GM12878 (cell line): ENCODE results near the gene RPLP2. TPM values are rescaled to one million over a fixed set of nuclear protein-coding genes. Genes with fewer than 3 reads are reported as not detected.
A peak's percentile ranks its signal among the peaks of the same experiment; 100 is the strongest.

ENCODE experiments used
- ATAC-seq: fragments of 200-7000 bp; cut with Tn5 transposase; 3 replicates; pipeline ENCODE4 v1.9.1; 2020; ENCODE audit warnings: mild to moderate bottlenecking, moderate library complexity
- BruUV-seq: library from RNA; stranded (reverse); fragments of 400-500 nt; replicated peaks from 2 replicates; lab custom pipeline; 2021; lab: Mats Ljungman, UMichigan
- CTCF ChIA-PET: fragments of 300-600 bp; sonication (Branson Sonifier 250); formaldehyde crosslinking; extraction: SDS; loops from one replicate; lab custom pipeline; 2021; ENCODE audit warnings: inconsistent platforms; lab: Yijun Ruan, JAX
- POLR2A ChIA-PET: fragments of 350-600 bp; formaldehyde crosslinking; extraction: SDS; loops from one replicate; lab custom pipeline; 2021; ENCODE audit warnings: inconsistent platforms; lab: Charles Lee
- RAD21 ChIA-PET: fragments of 300-600 bp; sonication (Branson Sonifier 250); formaldehyde crosslinking; loops from one replicate; lab custom pipeline; 2023; ENCODE audit warnings: antibody characterized with exemption; ENCODE audit not compliant: unreplicated experiment; lab: Charles Lee
- SMC1A ChIA-PET: fragments of 300-600 bp; sonication (Branson Sonifier 250); formaldehyde crosslinking; loops from one replicate; lab custom pipeline; 2023; ENCODE audit not compliant: unreplicated experiment, uncharacterized antibody; lab: Charles Lee
- DNase-seq: peaks from one replicate; pipeline ENCODE4 v3.0.0-alpha.2; 2011; ENCODE audit warnings: low read depth, low spot score
- FAIRE-seq: peaks from 3 replicates; lab custom pipeline; 2011; peaks lifted over from hg19 to GRCh38; lab: Jason Lieb, UNC
- H2AFZ ChIP-seq: 2 replicates; pipeline ENCODE4 v1.6.0; 2011; ENCODE audit warnings: low read depth, low read length, control low read depth; ENCODE audit not compliant: control insufficient read depth
- H3K27ac ChIP-seq: 2 replicates; pipeline ENCODE4 v1.5.1; 2011; ENCODE audit warnings: control low read depth; ENCODE audit not compliant: control insufficient read depth, insufficient read depth
- H3K27me3 ChIP-seq, 2 experiments: replicated peaks in 1 of 2; 2 replicates each; pipeline versions ENCODE4 v1.6.0 to v1.6.1; 2011; ENCODE audit warnings: low read length in 1 of 2; ENCODE audit not compliant: control insufficient read depth in 2 of 2, insufficient read depth in 2 of 2
- H3K36me3 ChIP-seq, 2 experiments: 2 replicates each; pipeline ENCODE4 v1.5.1; 2011; ENCODE audit warnings: low read length in 1 of 2; ENCODE audit not compliant: control insufficient read depth in 2 of 2, insufficient read depth in 2 of 2
- H3K4me1 ChIP-seq: 2 replicates; pipeline ENCODE4 v1.6.1; 2011; ENCODE audit warnings: mild to moderate bottlenecking, low read length, moderate library complexity, mixed read lengths; ENCODE audit not compliant: control insufficient read depth, insufficient read depth
- H3K4me2 ChIP-seq: 2 replicates; pipeline ENCODE4 v1.6.0; 2011; ENCODE audit warnings: control low read depth; ENCODE audit not compliant: control insufficient read depth, insufficient read depth
- H3K4me3 ChIP-seq: fragments of 200-600 bp; sonication (generic); 2 replicates; pipeline ENCODE4 v1.5.1; 2016
- H3K79me2 ChIP-seq: 2 replicates; pipeline ENCODE4 v1.6.0; 2011; ENCODE audit warnings: low read length; ENCODE audit not compliant: control insufficient read depth, insufficient read depth
- H3K9ac ChIP-seq: 2 replicates; pipeline ENCODE4 v1.8.0; 2011; ENCODE audit warnings: low read length, control low read depth, mixed read lengths; ENCODE audit not compliant: control insufficient read depth, insufficient read depth
- H3K9me3 ChIP-seq: replicated peaks from 3 replicates; pipeline ENCODE4 v1.5.1; 2011; ENCODE audit warnings: mild to moderate bottlenecking, low read length; ENCODE audit not compliant: control insufficient read depth, insufficient read depth
- H4K20me1 ChIP-seq: 2 replicates; pipeline ENCODE4 v1.6.0; 2011; ENCODE audit not compliant: control insufficient read depth, insufficient read depth
- CREB1 ChIP-seq: IDR thresholded peaks from 2 replicates; pipeline ENCODE4 v1.6.1; 2012; ENCODE audit warnings: low read depth, mild to moderate bottlenecking, inconsistent platforms
- CTCF ChIP-seq, 3 experiments: IDR thresholded peaks in 2 of 3; conservative IDR thresholded peaks in 1 of 3; 2 replicates each; pipeline ENCODE4 v1.5.1; 2011; ENCODE audit warnings: low read depth in 3 of 3, low read length in 3 of 3, mild to moderate bottlenecking in 3 of 3, control low read depth in 2 of 3, moderate library complexity in 2 of 3, inconsistent platforms in 1 of 3, mixed read lengths in 1 of 3; ENCODE audit not compliant: control insufficient read depth in 2 of 3, insufficient read depth in 1 of 3; ENCODE audit errors: extremely low read depth in 1 of 3
- E2F8 ChIP-seq: fragments of 450-650 bp; IDR thresholded peaks from 2 replicates; pipeline ENCODE4 v1.6.1; 2018; ENCODE audit warnings: mild to moderate bottlenecking, low read depth, moderate library complexity; ENCODE audit not compliant: partially characterized antibody
- FOXK2 ChIP-seq: fragments of 450-650 bp; IDR thresholded peaks from 2 replicates; pipeline ENCODE4 v1.6.1; 2017; ENCODE audit warnings: mild to moderate bottlenecking, moderate library complexity
- SMC3 ChIP-seq: IDR thresholded peaks from 2 replicates; pipeline ENCODE4 v1.6.1; 2011; ENCODE audit warnings: low read length, improper control_type of control experiment, borderline replicate concordance
- WGBS: methylation state at CpG from one replicate; pipeline ENCODE4 v1.1.6; 2016; ENCODE audit warnings: low lambda C conversion rate; ENCODE audit not compliant: insufficient replicate concordance, insufficient coverage; ENCODE audit errors: missing lambda C conversion rate; 5-methylcytosine and 5-hydroxymethylcytosine counted together
- in situ Hi-C: fragments of 300-500 bp; cut with MboI; formaldehyde crosslinking; loops from 9 replicates; pipeline ENCODE4 v1.14.3; 2018; ENCODE audit warnings: mixed read lengths
- intact Hi-C: fragments of 100-400 bp; cut with micrococcal nuclease; formaldehyde crosslinking; loops from one replicate; pipeline ENCODE4 v1.14.2; 2022; ENCODE audit not compliant: unreplicated experiment
- polyA plus RNA-seq, 11 experiments: library from polyadenylated mRNA; depleted of rRNA in 4 of 11; unstranded in 6 of 11; stranded (reverse) in 5 of 11; fragments of >200 nt; fragmentation: Nextera tagmentation in 4 of 11; fragmentation: Illumina TruSeq in 1 of 11; extraction: Ambion mirVana in 4 of 11; extraction: Trizol in 1 of 11; gene quantifications; 1 replicate in 1 of 11; 2 replicates in 10 of 11; pipeline versions ENCODE4 v1.2.1 to v1.2.3, GENCODE V29; 2011 to 2016; ENCODE audit warnings: inconsistent platforms in 2 of 11, missing spikeins in 2 of 11, low read depth in 1 of 11
- total RNA-seq, 4 experiments: library from RNA; depleted of rRNA in 3 of 4; stranded (reverse); fragments of >200 nt in 3 of 4; fragmentation: Illumina TruSeq in 1 of 4; extraction: Trizol in 1 of 4; gene quantifications; 2 replicates each; pipeline versions ENCODE4 v1.2.1 to v1.2.3, GENCODE V29; 2013 to 2021
- TF ChIP-seq, protein P1 (sequence below): fragments of 450-650 bp; IDR thresholded peaks from 2 replicates; pipeline ENCODE4 v1.6.1; 2018; ENCODE audit warnings: borderline replicate concordance, mild to moderate bottlenecking; ENCODE audit not compliant: partially characterized antibody

Gene RPLP2
- total and polyA plus RNA-seq, 10 of the 15 experiments (the other 5 are each of a cell fraction or from before 2014, with no cell fraction given) = 488 to 3,558 (median 1,481) TPM

GRCh38 chr11:765025-765801 is 44.6 kb upstream of the RPLP2 start (continued):
- TF ChIP-seq, protein P1, sequence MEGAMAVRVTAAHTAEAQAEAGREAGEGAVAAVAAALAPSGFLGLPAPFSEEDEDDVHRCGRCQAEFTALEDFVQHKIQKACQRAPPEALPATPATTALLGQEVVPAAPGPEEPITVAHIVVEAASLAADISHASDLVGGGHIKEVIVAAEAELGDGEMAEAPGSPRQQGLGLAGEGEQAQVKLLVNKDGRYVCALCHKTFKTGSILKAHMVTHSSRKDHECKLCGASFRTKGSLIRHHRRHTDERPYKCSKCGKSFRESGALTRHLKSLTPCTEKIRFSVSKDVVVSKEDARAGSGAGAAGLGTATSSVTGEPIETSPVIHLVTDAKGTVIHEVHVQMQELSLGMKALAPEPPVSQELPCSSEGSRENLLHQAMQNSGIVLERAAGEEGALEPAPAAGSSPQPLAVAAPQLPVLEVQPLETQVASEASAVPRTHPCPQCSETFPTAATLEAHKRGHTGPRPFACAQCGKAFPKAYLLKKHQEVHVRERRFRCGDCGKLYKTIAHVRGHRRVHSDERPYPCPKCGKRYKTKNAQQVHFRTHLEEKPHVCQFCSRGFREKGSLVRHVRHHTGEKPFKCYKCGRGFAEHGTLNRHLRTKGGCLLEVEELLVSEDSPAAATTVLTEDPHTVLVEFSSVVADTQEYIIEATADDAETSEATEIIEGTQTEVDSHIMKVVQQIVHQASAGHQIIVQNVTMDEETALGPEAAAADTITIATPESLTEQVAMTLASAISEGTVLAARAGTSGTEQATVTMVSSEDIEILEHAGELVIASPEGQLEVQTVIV = no peak
- TF ChIP-seq SMC3 (0 out of 2 replicates have a peak, but pooled peaks have one; percentile 25), CTCF (IDR thresholded peaks at IDR 0.05 in 2 of 3, conservative IDR thresholded peaks at IDR 0.05 in 1 of 3; ENCODE audit: control insufficient read depth in 2 of 3, extremely low read depth in 1 of 3, insufficient read depth in 1 of 3, low read depth in 3 of 3, low read length in 3 of 3) (peak; percentile 64 to 84 (median 72)), CREB1 (no peak)

- POLR2A ChIA-PET = no interaction called here
- RAD21 ChIA-PET = no interaction called here
- ATAC-seq (no peak), DNase-seq (no peak), FAIRE-seq (no peak)
- TF ChIP-seq E2F8 (no peak), FOXK2 (no peak)
- Histone ChIP-seq H3K79me2 (no peaks in the 10 kb centered on the region), H3K4me1 (no peaks in the 10 kb centered on the region), H3K9me3 (no peaks in the 10 kb centered on the region), H4K20me1 (no peaks in the 10 kb centered on the region), H3K27me3 (no peaks in the 10 kb centered on the region), H3K36me3 (peaks cover 26 to 33% of the 10 kb centered on the region in 2 experiments; a peak in 3 of 4 replicates), H3K9ac (no peak overlapping the region), H3K27ac (no peak overlapping the region), H3K4me3 (no peak overlapping the region), H2AFZ (no peak overlapping the region), H3K4me2 (no peak overlapping the region)
- WGBS = 98% methylated on average over 8 of the region's 8 CpGs
- SMC1A ChIA-PET = interaction anchor here (1.1 kb wide), 1 partner anchor 39 kb away, joined by 5 read pairs; no protein-coding TSS in a partner anchor
- in situ Hi-C loops (no loop called here), intact Hi-C loops (loop anchor here (1.0 kb wide), 1 partner anchor 37 kb away; no protein-coding TSS in a partner anchor)
- no TSS peak for BruUV-seq
- CTCF ChIA-PET = interaction anchor here (1.1 kb wide), 2 partner anchors 19 to 92 kb away, joined by 3 read pairs; partner anchors contain the start of gene TALDO1
These were observed 44.0 kb upstream of the RPLP2 start for GRCh38 chr11:765802-766091.
